ENCODE results near the gene EFNA2.
"Not testable (repeated sequence)": the region's sequence is repeated elsewhere in the genome, so short reads cannot be mapped to it uniquely, and the experiment has no call there.

The EFNA2 gene

DNA sequence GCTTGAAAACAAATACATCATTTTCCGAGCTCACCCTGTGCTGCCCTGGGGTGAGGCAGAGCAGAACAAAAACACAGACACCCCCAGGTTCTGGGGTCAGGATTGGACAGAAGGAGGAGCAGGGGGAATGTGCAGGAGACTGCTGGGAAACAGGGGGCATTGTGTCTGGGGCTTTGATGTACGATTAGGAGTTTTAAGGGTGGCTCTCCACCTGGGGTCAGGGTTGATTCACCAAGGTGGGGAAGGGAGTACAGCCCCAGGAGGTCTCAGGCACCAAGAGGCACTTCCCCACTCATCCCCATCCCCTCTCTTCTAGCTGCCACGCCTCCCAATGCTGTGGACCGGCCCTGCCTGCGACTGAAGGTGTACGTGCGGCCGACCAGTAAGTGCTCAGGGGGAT, 12.6 kb downstream of the EFNA2 start:
- DNase-seq (ENCODE audit: low read depth in 2 of 2): no peak

DNA sequence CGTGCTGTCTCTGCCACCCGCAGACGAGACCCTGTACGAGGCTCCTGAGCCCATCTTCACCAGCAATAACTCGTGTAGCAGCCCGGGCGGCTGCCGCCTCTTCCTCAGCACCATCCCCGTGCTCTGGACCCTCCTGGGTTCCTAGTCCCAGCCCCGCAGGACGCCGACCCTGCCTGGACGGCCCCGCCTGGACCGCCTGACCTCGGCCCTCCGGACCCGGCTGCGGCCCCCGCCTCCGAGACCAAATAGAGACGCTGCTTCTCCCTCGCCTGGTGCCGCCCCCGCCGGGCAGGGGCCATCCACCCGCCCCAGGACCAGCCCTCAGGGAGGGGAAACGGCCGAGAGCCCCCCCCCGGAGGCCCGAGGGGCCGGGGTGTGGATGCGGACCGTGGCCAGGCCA, 14.1 kb downstream of the EFNA2 start:
- no peak for DNase-seq (ENCODE audit: low read depth in 2 of 2)

DNA sequence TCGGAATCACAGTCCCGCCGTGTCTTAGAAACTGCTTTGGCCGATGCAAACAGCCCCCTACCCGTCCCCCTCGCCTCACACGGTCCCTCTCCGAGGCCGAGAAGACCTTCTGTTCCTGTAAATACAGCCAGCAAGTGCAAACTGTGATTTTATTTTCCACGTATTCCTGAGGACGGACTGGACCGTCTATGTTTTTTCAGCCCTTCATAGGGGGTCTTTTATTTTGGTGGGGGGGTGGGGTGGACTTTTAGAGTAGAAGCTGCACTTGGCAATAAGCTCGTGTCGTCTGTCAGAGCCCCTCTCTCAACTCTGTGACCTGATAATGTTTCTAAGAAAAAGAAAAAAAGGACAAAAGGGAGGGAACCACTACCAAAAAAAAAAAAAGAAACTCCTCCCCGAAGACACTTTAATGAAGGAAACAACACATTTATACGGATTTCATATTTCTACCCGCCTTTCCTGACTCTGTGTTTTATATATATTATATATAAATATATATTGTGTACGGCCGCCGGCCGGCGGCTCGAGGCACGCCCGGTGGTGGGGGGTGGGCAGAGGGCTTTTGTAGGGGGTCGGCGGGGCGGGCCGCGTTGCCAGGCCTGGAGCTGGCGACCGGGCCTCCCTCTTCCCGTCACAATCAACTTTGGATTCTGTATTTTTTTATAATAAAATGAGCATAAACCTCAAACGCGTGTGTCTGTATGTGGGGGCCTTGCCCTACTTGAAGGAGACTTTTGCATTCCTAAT, 15.2 kb downstream of the EFNA2 start:
- no peak for DNase-seq (ENCODE audit: low read depth in 2 of 2)

DNA sequence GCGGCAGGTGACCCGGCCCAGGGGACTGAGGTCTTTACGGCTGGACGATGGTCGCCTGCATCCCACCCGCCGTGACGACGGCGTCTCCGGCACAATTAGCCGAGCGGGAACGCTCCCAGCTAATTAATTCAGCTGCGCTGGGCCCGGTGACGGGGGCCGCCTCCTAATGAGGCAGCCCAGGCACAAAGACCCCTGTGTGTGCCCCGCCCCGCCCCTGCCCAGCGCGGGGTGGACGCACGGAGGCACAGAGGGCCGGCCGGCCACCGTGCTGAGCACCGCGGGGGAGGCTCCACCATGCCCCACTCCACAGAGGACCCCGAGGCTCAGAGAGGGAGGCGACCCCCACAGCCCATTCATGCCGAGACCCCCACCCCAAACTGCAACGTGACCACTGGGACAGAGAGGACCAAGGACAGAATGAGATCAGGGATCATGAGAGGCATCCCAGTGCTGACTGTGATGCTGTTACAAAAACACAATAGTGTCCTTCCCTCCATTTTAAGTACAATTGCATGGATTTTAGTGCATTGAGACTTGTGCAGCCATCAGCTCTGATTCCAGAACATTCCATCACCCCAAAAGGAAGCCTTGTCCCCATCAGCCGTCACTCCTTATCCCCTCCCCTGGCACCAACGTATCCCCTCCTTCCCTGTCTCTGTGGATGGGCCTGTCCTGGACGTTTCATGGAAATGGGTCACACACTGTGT, 17.0 kb downstream of the EFNA2 start:
- DNase-seq (ENCODE audit: low read depth in 2 of 2): no peak

DNA sequence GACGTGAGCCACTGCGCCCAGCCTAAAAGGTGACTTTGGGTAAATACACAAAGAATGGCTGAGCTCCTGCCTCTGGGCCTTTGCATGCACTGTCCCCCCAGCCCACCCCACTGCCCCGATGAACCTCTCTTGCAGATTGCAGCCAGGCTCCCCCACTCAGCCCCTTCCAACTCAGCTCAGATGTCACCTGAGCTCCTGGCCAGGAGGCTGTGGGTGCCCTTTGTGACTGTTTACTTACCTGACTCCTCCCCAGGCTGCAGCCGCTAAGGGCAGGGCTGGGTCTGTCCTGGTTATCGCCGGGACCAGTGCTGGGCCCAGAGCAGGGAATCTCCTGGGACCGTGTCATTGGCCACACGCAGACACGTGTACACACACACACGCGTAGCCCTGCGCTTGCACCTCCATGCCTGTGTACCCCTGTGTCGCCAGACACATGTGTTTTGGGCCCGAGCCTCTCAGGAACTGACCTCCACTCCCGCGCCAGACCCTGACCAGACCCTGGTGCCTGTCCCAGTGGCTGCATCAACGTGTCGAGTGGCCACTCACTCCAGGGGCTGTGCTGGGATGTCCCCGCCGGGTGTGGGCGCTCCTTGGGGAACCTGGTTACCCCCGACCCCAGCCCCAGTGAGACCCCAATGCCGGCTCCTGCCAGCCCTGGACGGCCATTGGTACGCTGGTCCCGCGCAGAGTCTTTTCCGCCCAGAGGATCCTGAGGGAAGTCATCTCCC, 18.7 kb downstream of the EFNA2 start:
- no peak for DNase-seq (ENCODE audit: low read depth in 2 of 2)

DNA sequence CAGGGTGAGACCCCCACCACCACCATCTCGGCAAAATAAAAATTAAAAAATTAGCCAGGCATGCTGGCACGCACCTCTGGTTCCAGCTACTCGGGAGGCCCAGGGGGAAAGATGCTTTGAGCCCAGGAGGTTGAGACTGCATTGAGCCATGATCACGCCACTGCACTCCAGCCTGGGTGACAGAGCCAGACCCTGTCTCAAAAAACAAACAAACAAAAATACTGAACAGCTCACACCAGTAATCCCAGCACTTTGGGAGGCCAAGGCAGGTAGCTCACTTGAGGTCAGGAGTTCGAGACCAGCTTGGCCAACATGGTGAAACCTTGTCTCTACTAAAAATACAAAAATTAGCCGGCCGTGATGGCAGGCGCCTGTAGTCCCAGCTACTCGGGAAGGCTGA, 19.7 kb downstream of the EFNA2 start:
- DNase-seq (ENCODE audit: low read depth in 2 of 2): not testable (repeated sequence)

DNA sequence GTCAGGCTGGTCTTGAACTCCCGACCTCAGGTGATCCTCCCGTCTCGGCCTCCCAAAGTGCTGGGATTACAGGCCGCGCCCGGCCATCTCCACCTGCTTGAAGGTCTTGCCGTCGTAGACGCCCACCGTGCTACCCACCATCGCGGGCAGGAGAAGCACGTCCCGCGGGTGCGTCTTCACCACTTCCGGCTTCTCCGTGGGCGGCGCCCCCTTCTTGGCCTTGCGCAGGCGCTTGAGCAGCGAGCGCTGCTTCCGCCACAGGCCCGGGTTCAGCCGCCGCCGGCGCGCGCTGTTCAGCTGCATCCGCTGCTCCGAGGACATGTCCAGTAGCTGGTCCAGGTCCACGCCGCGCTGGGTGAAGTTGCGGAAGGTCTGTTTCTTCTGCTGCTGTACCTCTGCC, 21.6 kb downstream of the EFNA2 start:
- no peak for DNase-seq (ENCODE audit: low read depth in 2 of 2)

DNA sequence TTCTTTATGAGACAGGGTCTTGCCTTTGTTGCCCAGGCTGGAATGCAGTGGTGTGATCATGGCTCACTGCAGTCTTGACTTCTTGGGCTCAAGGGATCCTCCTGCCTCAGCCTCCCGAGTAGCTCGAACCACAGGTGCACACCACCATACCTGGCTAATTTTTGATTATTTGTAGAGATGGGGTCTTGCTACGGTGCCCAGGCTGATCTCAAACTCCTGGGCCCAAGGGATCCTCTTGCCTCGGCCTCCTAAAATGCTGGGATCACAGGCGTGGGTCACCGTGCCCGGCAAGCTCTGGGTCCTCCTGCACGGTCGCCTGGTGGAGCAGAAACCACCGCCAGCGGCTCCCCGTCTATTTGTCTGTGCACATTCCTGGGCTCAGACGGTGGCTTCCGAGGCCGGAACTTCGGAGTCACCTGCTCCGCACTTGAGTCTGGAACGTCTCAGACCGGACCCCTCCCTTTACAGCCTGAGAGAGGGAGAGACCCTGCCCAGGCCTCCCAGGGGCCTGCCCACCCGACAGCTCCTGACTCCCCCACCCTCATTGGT, 22.2 kb downstream of the EFNA2 start:
- DNase-seq (ENCODE audit: low read depth in 2 of 2): no peak

DNA sequence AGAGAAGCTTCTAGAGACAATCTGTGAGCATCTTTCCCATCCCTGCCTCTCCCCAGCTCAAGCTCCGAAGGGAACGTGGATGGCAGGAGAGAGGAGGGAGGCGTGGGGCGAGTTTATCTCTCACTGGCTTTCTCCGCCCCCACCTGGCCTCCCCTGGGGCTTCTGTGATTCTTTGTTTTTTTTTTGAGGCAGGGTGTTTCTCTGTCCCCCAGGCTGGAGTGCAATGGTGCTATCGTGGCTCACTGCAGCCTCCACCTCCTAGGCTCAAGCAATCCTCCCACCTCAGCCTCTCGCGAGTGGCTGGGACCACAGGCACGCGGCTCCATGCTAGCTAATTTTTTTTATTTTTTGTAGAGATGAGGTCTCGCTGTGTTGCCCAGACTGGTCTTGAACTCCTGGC, 23.0 kb downstream of the EFNA2 start:
- no peak for DNase-seq (ENCODE audit: low read depth in 2 of 2)

DNA sequence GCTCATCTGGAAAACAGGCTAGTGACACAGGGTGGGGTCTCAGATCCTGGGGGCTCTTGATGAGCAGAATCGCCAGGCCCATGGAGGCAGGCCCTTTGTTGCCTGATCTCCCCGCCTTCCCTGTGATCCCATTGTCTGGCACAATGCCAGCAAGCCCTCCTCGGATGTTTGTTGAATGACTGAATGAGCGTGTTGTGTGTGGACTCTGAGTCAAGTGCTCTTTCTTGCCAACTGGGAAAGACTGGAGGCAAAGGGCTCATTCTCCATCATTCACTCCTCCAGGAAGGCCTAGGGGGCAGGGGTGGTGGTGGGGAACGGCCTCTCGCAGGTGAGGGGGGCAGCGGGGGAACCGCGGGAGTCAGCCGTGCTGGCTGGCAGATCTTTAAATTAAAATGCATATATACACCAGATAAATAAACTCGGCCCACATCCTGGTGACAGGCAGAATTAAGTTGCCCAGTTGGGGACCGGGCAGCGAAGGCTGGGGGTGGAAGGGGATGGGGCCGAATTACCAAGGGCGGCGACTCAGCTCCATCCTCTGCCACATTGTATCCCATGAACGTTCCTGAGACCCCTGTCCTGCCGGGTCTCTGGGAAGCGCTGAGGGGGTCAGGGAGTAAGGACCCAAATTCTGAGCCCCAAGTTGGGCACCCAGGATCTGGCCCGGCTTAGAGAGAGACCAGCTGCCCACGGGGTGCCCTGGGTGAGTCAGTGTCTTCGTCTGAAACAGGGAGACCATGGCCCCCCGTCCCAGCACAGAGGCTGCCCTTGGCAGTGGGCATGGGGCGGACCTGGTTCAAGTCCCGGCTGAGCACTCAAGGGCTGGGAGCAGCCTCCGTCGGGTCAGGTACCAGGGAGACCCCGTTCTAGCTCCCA, 24.5 kb downstream of the EFNA2 start:
- no peak for DNase-seq (ENCODE audit: low read depth in 2 of 2)

DNA sequence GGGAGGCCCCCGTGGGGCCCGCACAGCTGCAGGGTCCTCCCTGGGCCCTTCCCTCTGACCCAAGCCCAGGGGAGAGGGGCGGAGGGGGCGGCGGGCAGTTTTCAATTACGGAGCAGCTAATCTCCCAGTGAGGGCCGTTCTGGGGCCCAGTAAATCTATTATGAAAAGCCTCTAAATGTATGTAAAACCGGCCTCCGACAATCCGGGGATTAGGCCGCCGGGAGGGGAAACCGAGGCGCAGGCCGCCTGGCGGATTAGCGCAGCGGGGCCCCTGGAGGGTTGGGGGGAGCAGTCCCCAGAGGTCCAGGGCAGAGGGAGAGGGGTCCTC, 25.1 kb downstream of the EFNA2 start:
- DNase-seq (ENCODE audit: low read depth in 2 of 2): no peak

DNA sequence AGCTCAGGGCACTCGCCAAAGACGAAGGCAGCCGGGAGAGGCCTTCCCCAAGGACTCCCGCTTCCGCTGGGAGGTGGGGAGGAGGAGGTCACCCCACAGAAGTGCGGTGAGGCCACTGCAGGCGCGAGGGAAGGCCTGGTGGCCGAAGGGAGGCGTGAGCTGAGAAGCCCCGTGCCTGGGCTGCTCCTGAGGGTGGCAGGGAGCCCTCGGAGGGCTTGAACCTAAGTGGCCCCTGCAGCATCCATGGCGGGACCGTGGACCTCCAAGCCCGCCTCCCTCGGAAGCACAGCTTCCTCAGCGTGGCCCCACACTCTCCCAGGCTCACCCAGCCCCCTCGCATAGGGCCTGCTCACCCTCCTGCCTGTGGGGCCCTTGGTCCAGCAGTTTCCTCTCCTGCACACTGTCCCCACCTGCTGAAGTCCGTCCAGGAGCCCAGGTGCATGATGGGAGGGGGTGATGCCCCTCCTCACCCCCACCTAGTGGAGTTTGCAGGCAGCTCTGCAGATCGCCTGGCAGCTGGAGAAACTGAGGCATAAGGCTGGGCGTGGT, 25.9 kb downstream of the EFNA2 start:
- no peak for DNase-seq (ENCODE audit: low read depth in 2 of 2)

DNA sequence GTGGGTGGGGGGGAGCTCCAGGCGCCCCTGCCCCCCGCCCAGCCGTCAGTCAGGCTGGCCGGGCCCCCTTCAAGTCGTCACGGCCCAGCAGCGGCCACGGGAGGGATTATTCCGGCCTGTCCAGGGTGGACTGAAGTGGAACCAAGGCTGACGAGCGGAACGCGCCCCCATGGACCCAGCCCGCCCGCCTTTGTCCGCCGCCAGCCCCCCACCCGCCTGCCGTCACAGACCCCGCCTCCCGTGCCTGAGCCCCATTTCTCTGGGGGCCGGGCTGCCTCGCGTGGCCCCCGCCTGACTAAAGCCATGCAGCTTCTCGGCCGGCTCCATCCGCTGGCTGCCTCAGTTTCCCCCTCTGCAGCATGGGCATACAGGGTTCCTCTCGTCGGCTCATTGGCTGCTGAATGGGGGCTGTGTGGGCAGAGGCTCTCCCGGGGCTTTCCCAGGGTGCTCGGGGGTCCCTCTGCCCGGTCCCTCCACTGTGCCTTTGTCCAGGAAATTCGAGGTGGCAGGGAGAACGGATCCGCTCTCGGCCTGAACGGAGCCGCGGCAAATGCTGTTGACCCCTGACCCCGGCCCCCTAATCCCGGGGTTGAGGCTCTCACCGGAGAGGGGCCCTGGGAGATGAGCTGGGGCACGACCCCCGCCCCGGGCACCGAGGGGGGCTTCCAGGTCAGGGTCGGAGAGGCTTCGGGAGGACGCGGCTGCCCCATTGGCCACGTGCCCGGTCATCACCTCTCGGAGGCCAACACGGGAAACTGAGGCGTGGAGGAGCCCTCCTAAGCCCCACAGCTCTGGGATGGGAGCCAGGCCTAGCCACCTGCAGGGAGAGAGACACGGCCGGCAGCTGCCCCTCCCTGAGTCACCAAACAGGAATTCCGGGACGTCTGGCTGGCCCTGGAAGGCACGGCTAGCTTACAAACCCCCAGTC, 27.4 kb downstream of the EFNA2 start:
- DNase-seq (ENCODE audit: low read depth in 2 of 2): no peak

DNA sequence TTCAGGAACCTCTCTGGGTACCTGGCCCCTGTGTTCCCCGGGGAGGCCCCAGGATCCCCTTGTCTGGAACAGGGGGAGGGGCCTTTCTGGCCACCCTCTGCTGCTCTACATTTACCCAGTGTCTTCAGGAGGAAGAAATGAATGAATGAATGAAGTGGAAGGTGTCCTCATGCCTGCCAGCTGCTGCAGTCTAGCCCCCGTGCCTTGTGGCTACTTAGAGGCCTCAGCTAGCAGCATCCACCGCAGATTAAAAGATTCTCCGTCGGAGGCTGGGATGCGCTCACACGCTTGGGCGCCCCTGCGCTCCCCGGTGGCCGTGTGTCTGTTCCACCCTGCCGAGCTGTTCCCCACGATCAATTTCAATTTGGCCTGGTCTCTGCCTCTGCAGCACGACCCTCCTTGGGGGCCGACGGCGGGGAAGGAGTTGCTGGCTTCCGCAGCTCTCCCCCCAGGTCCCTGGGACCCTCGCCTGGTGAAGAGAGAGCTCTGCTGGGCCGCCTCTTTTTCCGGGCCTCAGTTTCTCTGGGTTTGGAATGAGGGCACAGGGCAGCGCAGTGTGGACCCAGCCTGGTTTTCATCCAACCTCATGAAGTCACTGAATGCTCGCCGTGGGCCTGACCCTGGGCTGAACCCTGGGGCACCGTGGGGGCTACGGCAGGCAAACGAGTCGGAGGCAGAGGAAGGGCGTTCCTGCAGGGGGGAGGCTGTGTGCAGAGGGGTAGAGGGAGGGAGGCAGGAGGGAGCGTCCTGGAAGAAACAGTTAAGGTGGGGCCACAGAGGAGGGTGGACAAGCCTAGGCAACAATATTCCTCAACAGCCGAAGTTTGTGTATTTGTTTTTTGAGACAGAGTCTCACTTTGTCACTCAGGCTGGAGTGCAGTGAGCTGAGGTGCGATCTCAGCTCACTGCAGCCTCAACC, 28.3 kb downstream of the EFNA2 start:
- no peak for DNase-seq (ENCODE audit: low read depth in 2 of 2)

DNA sequence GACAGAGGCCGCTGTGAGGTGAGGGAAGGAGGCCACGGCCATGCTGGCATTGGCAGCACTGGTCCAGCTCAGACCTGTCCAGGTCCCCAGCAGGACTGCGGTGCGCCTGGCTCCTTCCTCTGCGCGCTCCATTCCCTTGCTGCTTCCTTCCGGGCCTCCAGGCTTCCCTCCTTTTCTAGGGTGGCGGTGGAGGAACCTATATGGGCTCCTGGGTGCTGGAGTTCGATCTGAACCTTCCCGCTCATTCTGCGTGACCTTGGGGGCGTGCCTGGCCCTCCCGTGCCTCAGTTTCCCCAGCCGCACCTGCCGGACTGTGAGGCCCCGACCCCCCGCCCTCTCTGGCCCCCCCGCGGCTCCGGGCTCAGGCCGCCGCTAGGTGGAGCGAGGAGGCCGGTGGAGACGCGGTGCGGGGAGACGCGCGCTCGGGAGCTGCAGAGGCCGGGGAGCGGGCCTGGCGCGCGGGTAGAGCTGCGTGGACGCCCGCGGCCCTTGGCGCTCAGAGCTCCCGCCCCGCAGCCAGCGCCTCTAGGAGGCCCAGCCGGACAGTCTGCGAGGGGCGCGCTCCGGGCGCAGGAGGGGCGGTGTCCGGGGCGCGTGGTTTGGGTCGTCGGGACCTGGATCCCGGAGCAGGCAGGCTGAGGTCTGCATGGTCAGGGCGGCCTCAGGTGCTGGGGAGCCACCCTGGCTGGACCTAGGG, 29.9 kb downstream of the EFNA2 start:
- no peak for DNase-seq (ENCODE audit: low read depth in 2 of 2)

DNA sequence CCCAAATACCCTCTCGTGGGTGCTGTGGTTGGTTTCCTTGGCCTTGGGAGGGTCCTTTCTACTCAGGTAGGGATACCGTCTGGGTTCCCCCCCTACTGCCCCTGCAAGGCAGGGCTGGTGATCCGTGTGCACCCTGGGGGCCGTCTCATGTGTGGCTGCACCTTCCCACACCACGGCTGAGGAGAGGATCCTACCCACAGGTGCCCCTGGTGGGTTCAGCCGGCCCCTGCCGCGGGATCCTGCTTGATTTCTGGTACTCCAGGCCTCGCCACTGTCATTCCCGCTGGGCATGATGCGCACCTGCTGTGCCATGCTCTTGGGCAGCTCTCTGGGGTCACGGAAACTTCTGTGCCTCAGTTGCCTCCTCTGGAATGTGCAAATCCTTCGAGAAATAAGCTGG, 30.8 kb downstream of the EFNA2 start:
- no peak for DNase-seq (ENCODE audit: low read depth in 2 of 2)

DNA sequence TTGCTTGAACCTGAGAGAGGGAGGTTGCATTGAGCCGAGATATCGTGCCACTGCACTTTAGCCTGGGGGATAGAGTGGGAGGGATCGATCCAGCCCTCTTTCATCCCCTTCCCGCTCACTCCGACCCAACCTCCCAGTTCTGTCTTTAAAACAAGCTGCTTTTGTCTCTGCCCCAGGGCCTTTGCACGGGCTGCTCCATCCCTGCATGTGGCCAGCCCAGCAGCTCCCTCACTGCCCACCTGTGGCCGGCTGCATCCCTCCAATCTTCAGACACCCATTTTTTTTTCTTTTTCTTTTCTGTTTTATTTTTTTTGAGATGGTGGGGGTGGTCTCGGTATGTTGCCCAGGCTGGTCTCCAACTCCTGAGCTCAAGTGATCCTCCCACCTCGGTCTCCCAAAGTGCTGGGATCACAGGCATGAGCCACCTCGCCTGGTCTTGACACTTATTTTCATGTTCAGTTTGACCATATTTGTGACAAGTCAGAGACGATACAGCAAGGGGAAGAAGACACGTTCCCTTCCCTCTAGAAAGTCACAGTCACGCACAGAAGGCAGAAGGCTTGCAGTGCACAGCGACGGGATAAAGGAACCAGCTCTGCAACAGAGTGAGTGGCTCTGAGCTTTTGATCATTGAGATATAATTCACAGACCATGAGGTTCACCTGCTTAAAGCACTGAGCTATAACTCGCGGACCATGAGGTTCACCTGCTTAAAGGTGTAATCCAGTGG, 31.8 kb downstream of the EFNA2 start:
- no peak for DNase-seq (ENCODE audit: low read depth in 2 of 2)

Data from activated CD8-positive, alpha-beta memory T cell treated with anti-CD3 and anti-CD28 coated beads for 4 hours (primary cell).